GM10266 (cell line): ENCODE measurements around the gene MATR3.
"Not testable (repeated sequence)": the region's sequence is repeated elsewhere in the genome, so short reads cannot be mapped to it uniquely, and the experiment has no call there.

Source experiments
- DNase-seq: peaks from one replicate; pipeline ENCODE4 v3.0.0; 2012; ENCODE audit errors: extremely low spot score
- TF ChIP-seq, protein P1 (sequence below): IDR thresholded peaks from 2 replicates; pipeline ENCODE4 v1.5.1; 2012; ENCODE audit warnings: mild to moderate bottlenecking, low read depth; ENCODE audit not compliant: control insufficient read depth, insufficient read depth; ENCODE audit errors: missing control alignments

Gene MATR3

DNA sequence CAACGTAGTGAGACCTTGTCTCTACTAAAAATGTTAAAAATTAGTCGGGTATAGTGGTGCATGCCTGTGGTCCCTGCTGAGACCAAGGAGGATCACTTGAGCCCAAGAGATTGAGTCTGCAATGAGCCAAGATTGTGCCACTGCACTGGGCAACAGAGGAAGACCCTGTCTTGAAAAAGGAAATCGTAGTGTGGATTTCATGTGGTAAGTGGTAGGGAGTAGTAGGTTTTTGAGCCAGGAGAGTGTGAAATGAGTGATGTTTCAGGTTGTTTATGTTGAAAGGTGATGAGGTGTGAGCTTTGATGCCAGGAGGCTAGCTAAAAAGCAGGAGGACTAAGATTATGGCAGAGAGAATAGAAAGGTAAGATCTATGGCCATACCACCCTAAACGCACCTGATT lies 5.9 kb downstream of the MATR3 start:
- DNase-seq: no peak
- TF ChIP-seq, protein P1, sequence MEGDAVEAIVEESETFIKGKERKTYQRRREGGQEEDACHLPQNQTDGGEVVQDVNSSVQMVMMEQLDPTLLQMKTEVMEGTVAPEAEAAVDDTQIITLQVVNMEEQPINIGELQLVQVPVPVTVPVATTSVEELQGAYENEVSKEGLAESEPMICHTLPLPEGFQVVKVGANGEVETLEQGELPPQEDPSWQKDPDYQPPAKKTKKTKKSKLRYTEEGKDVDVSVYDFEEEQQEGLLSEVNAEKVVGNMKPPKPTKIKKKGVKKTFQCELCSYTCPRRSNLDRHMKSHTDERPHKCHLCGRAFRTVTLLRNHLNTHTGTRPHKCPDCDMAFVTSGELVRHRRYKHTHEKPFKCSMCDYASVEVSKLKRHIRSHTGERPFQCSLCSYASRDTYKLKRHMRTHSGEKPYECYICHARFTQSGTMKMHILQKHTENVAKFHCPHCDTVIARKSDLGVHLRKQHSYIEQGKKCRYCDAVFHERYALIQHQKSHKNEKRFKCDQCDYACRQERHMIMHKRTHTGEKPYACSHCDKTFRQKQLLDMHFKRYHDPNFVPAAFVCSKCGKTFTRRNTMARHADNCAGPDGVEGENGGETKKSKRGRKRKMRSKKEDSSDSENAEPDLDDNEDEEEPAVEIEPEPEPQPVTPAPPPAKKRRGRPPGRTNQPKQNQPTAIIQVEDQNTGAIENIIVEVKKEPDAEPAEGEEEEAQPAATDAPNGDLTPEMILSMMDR: no peak

DNA sequence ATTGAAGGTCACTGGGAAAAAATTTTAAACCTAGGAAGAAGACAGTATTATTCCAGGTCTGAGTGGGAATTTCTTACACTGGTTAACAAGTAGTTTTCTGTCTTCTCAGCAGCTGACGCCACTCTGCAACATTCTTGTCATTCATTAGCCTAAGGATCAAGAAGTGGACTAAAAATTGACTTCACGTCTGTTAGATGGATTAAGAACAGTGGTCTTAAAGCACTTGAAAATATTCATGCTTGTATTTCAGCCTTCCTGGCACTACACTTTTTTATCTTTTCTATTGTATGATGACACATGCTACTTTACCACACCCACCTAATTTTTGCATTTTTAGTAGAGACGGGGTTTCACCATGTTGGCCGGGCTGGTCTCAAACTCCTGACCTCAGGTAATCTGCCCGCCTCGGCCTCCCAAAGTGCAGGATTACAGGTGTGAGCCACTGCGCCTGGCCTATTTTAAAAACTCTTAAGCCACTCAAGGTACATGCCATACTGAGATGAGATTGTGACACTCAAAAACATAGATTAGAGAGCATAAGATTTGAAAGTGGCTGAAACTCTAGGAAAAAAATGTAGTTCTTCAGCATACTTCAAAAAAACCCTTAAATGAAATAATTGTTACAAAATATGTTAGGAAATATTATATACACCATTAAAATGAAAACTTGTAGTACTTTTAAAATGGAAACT lies 8.4 kb downstream of the MATR3 start:
- TF ChIP-seq, protein P1: no peak
- no peak for DNase-seq

DNA sequence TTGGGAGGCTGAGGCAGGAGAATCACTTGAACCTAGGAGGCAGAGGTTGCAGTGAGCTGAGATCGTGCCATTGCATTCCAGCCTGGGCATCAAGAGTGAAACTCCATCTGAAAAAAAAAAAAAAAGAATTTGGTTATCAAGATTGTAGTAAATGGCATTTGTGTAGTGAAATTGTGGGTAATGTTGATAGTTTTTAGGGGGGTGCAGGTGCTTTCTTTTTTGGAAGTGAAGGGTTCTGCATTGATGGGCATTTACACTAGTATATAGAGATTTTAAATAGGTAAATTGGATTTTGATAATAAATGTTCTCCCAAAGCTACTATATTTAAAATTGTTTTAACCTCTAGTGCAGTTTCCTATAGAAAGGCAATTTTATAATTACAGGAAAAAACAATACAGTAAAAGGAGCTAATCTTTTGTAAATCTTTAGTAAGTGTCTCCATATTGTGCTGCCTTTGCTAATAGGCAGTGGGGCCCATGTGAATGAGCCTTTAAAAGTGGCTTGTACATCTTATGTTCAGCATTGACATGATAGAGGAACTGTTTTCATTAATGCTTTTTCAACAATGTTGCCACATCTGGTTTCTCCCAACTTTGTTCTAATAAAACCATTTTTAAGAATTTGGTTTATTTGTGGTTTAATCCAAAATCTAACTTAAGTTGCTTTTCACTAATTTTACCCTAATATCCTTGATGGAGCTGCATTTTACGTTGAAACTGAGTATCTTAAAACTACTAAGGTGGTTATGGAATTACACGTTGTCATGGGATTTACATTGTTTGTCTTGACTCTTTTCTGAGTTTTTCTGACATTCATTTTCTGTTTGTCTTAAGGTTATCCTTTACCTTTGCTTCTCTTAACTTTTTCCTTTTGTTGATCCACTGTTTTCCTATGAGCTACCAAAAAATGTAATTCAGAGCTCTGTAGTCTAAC lies 11.1 kb downstream of the MATR3 start:
- DNase-seq: no peak
- TF ChIP-seq, protein P1: no peak

DNA sequence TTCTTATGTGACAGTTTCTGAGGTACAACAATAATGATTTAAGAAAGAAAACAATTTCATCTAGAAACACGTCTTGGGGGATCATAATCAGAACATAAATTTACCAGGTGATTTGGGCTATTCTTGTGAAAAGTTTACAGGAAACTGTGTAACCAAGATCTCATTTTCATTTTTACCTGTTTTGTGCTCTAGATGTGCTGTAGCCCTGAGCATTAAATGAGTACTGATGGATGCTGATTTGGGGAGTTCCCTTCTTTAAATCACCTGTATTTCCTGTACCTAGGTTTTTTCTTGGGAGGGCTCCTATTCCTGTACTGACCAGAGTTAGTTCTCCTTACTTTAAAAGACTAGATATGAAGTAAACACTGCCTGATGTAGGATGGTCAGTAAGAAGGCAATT lies 12.7 kb downstream of the MATR3 start:
- no peak for DNase-seq
- TF ChIP-seq, protein P1: no peak

DNA sequence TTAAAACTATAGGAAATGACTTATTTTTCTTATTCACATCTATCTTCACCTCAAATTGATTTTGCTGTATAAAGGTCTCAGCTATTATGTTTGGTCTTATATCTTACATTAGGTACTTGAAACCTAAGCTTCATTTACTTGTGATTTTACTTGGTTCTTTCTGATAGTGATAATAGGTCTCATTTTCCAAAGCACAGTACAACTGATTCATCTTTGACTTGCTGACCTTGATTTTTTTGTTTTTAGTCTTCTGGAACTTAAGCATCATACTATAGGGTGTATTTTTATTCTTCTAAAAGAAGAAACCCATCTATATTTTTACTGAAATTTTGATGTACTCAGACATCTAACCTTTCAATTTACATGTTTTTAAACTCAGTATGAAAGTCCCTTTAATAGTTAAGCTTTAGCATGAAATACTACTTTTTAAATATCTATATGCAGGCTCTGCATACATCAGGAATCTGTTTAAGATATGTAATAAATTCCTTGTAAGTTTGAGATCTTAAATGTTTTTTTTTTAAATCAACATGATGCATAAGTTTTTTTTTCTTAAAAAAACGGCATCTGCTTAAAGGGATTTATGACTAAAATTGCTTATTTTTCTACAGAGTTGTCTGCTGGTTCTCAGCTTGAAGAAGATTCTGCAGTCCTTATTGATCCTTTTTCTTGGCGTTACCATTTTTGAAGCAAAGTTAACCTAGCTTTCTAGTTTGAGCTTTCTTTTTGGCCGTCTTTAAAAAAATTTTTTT lies 13.3 kb downstream of the MATR3 start:
- no peak for DNase-seq
- TF ChIP-seq, protein P1: no peak

DNA sequence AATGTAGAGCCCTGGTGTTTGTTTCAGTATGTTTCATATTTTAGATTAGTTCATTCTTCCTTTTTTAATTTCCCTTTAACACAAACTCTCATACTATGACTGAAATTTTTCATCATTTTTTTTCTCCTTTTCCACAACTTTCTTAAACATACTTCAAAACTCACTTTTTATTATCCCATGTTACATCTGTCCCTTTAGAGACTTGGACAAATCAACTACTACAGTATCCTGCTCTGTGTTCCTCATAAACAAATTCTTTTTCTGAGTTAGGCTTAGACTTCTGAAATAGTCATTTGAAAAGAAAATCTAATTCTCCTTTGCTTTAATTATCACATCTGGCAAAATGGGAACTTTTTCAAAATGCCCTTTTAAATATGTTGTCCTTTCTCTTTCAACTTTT lies 15.3 kb downstream of the MATR3 start:
- DNase-seq: no peak
- TF ChIP-seq, protein P1: no peak

DNA sequence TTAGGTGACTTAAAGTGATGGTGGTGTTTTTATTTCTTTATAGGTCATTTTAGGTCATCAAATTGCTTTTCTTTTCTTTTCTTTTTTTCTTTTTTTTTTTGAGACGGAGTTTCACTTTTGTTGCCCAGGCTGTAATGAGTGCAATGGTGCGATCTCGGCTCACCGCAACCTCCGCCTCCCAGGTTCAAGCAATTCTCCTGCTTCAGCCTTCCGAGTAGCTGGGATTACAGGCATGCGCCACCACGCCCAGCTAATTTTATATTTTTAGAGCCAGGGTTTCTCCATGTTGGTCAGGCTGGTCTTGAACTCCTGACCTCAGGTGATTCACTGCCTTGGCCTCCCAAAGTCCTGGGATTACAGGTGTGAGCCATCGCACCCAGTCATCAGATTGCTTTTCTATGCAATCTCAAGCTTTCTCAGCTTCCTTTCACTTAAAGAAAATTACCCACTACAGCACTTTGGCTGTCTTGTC lies 17.2 kb downstream of the MATR3 start:
- not testable (repeated sequence) for DNase-seq
